Embryonic facial prominence (tissue), 1 donor: Measurements from ENCODE around the gene DECR2.

Experiments used
- DNase-seq: peaks from one replicate; pipeline ENCODE4 v3.0.0-alpha.2; 2016; ENCODE audit errors: extremely low spot score

The DECR2 gene

DNA sequence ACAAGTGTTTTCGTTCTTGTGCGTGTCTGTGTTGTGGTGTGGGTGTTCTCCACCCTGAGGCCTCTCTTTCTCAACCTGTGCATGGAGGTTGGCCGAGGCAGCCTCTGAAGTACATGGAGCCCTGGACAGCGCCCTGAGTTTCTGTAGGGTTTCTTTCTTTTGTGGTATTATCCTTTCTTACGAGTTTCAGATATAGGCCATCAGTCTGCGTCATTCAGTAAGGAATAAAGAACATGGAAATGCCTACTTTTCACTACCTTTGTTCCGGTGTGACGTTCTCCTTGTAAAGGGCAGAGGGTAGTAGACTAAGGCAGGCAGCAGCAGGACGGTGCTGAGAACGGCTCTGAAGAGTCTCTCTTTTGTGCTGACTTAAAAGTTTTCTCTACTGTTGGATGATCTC is 42.3 kb downstream of the DECR2 start:
- no peak for DNase-seq

DNA sequence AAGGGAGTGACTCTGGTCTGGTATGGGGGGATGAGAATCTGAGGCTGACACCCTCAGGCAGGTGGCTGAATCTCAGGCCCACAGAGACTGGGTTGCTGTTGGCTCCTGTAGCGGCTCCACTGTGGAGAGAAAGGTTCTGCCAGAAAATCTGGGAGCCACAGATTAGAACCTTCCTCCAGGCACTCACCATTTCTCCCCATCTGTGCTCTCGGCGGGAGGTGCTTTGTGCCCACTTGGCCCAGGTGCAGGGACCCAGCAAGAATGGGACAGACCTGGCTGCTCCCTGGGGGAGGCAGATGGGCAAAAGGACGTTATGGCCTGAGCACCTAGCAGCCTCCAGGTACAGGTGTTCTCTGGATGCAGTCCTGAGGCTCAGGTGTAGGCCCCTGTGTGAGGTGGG is 43.9 kb downstream of the DECR2 start:
- DNase-seq = no peak

DNA sequence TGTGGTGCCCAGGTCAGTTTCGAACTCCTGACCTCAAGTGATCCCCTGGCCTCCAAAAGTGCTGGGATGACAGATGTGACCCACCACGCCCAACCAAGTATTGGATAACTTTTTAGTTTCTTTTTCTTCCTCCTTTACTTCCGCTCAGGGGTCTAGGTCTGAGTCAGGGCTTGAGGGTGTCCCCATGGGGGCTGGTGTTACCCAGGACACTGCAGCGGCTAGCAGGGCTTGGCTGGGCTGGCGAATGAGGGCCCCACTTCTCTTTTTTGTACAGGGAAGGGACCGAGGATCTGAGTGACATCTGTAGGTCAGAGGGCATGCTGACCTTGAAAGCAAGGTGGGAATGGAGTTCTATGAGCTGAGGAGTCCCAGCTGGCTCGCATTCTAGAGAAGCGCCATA is 48.7 kb downstream of the DECR2 start:
- DNase-seq = no peak

DNA sequence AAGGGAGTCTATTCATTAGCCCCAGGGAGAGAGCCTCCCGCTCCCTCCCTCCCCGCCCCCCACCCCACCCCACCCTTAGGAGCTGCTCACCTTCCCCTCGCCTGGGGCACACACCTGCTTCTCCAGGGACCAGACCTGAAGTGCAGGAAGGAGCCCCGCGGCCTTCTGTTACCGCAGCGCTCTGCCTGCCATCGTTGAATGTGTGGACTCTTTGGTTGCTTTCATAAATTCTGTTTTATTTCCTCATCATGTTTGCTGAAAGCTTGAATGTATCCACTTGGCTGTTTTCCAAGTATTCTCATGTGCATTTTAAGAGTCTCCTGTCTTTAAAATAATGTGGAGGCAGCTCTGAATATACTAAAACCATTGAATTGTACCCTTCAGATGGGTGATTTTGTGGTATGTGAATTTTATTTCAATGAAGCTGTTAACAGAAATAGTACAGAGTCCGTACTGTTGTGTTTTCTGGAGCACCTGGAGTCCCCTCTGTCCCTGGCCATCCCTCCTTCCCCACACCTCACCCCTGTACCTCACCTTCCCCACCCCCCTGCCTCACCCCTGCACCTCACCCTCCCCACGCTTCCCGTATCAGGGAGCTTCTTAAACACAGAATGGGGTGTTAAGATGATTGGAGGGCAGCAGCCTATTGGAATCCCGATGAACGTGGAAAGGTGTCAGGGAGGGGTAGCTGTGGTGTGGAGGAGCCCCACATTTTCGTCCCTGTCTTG is 49.3 kb downstream of the DECR2 start:
- DNase-seq = peak; percentile 45

DNA sequence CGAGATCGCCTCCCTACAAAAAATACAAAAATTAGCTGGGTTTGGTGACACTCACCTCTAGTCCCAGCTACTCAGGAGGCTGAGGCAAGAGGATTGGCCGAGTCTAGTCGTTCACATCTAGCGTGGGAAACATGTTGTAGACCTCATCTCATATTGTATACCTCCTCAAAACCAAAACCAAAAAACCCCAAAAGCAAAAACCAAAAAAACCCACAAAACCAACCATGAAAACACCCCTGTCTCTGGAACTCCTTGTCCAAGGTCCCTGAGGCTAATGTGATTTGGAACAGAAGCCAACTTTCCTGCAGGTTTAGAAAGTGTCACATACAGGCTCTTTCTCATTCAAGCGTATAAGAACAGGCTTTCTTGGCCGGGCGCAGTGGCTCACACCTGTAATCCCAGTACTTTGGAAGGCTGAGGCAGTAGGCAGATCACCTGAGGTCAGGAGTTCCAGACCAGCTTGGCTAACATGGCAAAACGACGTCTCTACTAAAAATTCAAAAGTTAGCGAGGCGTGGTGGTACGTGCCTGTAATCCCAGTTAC is 52.8 kb downstream of the DECR2 start:
- DNase-seq = no peak

DNA sequence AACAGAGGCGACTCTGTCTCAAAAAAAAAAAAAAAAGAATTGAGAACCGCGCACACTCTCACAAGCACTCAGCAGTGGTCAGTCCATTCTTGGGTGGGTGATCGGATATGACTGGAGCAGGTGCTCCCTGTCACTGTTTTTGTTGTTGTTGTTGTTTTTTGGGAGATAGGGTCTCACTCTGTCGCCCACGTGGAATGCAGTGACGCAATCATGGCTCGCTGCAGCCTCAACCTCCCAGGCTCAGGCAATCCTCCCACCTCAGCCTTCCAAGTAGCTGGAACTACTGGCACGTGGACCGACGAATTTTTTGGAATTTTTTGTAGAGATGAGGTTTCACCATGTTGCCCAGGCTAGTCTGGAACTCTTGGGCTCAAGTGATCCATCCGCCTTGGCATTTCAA is 53.8 kb downstream of the DECR2 start:
- no peak for DNase-seq

DNA sequence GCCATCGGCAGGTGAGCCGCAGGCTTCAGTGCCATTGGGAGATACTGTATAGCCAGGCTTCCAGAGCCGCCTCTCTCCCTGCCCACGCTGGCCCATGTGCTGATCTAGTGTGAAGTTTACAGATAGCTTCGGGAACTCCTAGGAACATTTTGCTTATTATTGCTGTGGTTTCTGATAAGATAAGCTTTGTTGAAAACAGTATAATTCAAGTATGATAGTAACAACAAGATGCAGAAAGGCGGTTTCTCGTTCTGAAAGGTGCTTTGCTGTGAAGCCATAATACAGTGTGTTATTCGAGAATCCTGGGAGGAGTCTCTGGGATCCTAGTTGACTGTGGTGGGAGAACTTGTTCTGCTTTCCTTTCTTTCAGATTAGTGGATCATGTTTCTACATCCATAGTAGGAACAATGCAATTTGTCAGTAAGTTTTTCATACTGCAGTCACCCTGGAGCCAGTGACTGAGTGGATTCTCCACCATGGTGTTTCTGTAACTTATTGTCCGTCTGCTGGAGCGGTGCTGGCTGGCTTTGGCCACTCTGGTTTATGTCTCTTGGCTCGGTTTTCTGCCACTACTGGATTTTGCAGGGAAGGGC is 55.3 kb downstream of the DECR2 start:
- peak; percentile 39 for DNase-seq

DNA sequence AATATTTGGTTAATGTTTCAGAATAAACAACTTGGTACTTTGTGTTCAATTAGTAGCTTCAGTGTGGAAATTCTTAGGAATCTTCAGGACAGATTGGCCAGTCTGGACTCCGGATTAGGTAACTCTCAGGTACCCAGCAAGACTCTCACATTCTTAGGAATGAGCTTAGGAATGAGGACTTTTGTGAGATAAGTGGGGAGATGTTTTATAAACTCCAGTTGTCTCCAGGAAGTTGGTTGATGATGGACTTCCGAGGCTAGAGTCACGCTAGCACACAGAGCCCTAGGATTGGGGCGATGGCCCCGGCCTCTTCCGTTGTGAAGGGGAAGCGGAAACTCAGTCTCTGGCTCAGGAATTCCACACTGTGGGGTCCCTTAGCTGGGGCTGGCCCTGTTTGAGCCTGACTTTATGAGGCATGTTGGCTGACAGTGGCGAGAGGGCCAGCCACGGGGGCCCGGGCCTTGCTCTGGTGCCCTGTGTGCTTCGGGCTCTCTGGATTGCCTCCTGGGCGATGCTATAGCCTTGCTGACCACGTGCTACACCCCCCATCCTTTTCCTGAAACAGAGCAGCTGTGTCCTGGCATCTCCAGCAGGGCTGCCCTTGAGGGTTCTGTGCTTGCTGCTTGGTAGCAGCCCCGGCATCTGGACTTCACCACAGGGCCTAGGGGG is 56.2 kb downstream of the DECR2 start:
- no peak for DNase-seq

DNA sequence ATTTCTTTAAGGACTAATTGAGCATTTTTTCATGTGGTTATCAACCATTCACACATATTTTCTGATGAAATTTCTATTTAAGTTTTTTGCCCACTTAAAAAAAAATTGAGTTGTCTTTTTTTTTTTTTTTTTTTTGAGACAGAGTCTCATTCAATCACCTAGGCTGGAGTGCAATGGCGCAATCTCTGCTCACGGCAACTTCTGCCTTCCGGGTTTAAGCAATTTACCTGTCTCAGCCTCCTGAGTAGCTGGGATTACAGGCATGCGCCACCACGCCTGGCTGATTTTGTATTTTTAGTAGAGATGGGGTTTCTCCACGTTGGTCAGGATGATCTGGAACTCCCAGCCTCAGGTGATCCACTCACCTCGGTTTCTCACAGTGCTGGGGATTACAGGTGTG is 58.1 kb downstream of the DECR2 start:
- DNase-seq = no peak

DNA sequence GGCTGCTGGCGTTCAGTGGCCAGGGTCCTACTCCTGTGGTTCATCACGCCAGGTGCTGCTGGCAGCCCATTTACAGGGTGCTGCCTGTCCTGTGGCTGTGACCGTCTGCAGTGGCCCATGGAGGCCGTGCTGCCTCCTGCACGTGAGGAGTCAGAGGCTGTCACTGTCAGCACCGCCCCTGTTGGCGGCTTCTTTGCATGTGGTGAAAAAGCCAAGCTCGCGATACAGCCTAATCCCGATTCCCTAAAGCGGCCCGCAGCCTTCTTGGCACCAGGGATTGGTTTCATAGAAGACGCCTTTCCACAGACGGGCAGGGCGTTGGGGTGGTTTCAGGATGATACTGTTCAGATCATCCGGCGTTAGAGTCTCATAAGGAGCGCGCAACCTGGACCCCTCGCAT is 59.1 kb downstream of the DECR2 start:
- no peak for DNase-seq
